H1 (cell line): ENCODE measurements around the gene CRYGN. TPM values are rescaled to one million over a fixed set of nuclear protein-coding genes. Genes with fewer than 3 reads are reported as not detected.

Experiments
- CHD7 ChIP-seq: fragments of 300-600 bp; sonication (generic); IDR thresholded peaks from 2 replicates; pipeline ENCODE4 v1.7.1; 2012; ENCODE audit warnings: low read length, moderate library complexity, mild to moderate bottlenecking, inconsistent platforms; ENCODE audit not compliant: insufficient replicate concordance
- JUN ChIP-seq: IDR thresholded peaks from 2 replicates; pipeline ENCODE4 v1.6.1; 2011; ENCODE audit warnings: low read depth, mild to moderate bottlenecking, improper control_type of control experiment, low read length
- TBP ChIP-seq: IDR thresholded peaks from 2 replicates; pipeline ENCODE4 v1.6.1; 2011; ENCODE audit warnings: low read depth, low read length, improper control_type of control experiment
- polyA plus RNA-seq, 7 experiments: library from polyadenylated mRNA; depleted of rRNA in 3 of 7; stranded (reverse) in 5 of 7; unstranded in 2 of 7; fragments of >200 nt in 5 of 7; fragments of 200-250 nt in 2 of 7; gene quantifications; 1 replicate in 5 of 7; 2 replicates in 1 of 7; 4 replicates in 1 of 7; pipeline versions ENCODE4 v1.2.1 to v1.2.3, GENCODE V29; 2011 to 2013; ENCODE audit warnings: missing spikeins in 2 of 7, mixed read lengths in 2 of 7
- total RNA-seq: library from RNA; stranded (reverse); fragmentation: NEBNext Ultra II Directional; extraction: Animal tissue kit (Norgen Biotek cat#: 25700); gene quantifications from 2 replicates; pipeline ENCODE4 v1.2.1, GENCODE V29; 2021

The CRYGN gene
- total and polyA plus RNA-seq, 2 of the 8 experiments (the other 6 are each of a cell fraction or from before 2014, with no cell fraction given), result 0.98 to 1.6 TPM

GRCh38 chr7:151459726-151460473, 20.0 kb upstream of the CRYGN start (continued):
- TF ChIP-seq CHD7 (no peak), JUN (0 out of 2 replicates have a peak, but pooled peaks have one; percentile 52), TBP (no peak)
